ENCODE measurements around the gene IRF4.

The IRF4 gene

DNA sequence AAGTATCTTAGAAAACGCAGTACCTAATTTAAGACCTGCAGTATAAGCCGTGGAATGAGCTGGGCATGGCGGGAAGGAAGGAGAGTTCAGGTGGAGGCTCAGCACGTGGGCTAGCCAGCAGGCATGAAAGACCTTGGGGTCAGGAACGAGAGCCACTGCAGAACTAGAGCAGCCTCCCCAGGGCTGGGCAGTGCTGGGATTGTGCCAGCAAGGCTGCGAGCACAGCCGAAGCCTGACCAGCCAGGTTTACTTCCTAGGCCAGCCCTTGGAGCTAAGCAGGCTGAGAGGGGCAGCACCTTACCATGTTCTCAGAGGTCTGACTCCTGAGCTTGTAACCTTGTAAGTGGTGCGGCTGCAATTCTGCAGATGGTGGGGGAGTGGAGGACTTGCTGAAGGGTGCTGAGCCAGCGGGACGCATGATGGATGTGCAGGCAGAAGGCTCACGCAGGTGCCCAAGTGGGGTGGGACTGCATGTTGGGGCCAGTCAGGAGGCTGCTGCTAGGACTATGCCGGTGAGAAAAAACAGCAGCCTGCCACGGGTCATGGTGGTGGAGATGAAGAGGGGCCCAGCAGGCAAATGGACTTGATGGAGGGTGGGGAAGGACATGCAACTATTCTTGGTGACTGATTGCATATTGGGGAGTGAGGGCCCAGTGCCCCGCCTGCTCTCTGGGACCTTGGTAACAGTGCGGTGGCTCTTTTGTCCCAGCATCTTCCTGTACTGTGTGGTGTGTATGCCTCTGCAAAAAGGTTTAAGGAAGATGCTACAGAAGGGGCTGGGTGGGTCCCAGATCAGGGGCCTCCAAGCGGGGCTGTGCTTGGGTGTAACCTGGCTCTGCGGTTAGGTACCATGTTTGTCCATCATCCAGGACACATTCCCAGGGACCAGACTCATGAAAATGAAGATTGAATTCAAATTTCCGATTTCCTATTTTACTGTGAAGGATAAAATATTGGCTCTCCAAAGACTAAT is 37.6 kb upstream of the IRF4 start:
- no peak for DNase-seq (ENCODE audit: low read depth in 4 of 4, low spot score in 1 of 4)

DNA sequence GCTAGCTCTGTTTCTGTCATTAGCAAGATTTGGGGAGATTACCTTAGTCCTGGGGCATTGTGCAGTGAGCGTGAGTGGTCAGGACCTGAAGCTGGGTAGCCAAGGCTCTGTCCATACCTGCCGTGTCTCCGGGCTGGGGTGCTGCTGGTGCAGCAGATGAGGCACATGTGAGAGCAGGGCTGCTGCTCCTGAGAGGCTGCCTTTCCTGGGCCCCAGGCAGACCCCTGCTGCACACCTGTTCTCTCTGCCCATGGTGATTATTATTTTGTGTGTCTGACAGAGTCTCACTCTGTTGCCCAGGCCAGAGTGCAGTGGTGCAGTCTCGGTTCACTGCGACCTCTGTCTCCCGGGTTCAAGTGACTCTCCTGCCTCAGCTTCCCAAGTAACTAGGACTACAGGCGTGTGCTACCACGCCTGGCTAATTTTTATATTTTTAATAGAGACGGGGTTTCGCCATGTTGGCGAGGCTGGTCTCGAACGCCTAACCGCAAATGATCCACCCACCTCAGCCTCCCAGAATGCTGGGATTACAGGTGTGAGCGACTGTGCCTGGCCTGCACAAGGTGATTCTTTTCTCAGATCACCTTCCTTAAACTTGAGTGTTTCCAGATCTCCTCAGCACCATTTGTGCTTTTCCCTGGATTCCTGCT is 36.8 kb upstream of the IRF4 start:
- DNase-seq (ENCODE audit: low read depth in 4 of 4, low spot score in 1 of 4): no peak

GRCh38 chr6:355373-356208 is 36.0 kb upstream of the IRF4 start:
- DNase-seq (ENCODE audit: low read depth in 4 of 4, low spot score in 1 of 4): no peak

GRCh38 chr6:356828-357251 is 34.7 kb upstream of the IRF4 start:
- no peak for DNase-seq (ENCODE audit: low read depth in 4 of 4, low spot score in 1 of 4)

DNA sequence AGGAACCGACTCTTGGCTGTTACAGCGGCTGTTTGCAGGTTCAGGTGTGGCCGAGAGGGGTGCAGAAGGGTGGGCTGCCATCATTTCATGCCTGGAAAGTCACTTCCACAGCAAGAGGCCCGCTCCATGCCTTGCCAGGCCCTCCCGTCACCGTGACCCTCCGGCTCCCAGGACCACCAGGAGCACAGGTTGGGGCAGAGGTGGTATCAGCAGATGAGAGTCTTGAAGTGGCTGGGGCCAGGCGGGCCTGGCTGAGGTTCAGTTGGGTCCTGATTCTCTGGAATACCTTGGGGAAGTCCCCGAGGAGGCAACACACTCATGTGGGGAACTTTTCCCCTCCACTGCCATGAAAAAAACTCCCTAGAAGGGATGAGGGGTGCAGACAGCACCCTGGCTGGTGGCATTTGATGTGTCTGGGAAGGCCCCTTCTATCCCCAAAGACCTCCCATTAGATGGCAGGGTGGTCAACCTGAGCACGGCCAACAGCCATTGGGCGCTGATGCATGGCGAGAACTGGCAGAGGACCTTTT is 34.2 kb upstream of the IRF4 start:
- no peak for DNase-seq (ENCODE audit: low read depth in 4 of 4, low spot score in 1 of 4)

- DNase-seq (ENCODE audit: low read depth in 4 of 4, low spot score in 1 of 4): no peak
These were observed 33.7 kb upstream of the IRF4 start for GRCh38 chr6:357791-358341.

DNA sequence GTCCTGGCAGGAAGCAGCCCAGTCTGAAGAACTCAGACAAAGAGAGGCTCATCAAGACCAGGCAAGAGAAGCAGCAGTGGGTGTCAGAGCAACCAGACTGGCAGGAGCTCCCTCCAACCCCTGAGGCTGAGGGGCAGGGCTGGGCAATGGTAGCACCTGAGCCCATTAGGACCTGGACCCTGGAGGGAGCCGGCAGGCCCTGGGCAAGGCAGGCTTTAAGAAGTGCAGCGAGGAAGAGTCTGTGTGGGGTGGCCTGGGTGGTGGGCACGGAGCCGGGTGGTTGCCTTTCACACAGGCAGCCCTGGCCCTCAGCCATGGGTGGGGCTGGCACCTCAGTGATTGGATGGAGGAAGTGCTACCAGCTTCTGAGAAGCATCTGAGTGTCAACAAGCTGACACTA is 33.1 kb upstream of the IRF4 start:
- DNase-seq (ENCODE audit: low read depth in 4 of 4, low spot score in 1 of 4): no peak

- DNase-seq (ENCODE audit: low read depth in 4 of 4, low spot score in 1 of 4): no peak
These were observed 32.7 kb upstream of the IRF4 start for GRCh38 chr6:358847-359246.

- DNase-seq (ENCODE audit: low read depth in 4 of 4, low spot score in 1 of 4): no peak
These were observed 32.1 kb upstream of the IRF4 start for GRCh38 chr6:359261-360035.

DNA sequence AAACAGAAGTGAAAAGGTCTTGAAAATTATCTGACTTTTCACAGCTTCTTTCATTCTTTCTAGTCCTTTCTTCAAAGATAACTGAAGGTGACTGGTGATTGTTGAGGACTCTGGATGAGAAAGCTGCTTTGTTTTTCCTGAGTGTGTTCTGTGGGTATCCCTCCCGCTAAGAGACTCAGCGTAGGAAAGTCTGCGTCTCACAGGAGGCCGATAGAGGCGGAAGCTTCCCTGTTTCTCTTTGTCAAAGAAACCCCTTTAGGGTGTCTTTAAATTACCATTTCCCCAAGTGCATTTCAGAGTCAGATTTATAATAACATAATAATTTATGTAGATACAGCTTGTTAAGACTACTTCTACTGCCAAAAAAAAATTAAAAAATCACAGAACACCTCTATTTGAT is 31.2 kb upstream of the IRF4 start:
- DNase-seq (ENCODE audit: low read depth in 4 of 4, low spot score in 1 of 4): no peak

GRCh38 chr6:360764-361373 is 30.7 kb upstream of the IRF4 start:
- DNase-seq (ENCODE audit: low read depth in 4 of 4, low spot score in 1 of 4): no peak

DNA sequence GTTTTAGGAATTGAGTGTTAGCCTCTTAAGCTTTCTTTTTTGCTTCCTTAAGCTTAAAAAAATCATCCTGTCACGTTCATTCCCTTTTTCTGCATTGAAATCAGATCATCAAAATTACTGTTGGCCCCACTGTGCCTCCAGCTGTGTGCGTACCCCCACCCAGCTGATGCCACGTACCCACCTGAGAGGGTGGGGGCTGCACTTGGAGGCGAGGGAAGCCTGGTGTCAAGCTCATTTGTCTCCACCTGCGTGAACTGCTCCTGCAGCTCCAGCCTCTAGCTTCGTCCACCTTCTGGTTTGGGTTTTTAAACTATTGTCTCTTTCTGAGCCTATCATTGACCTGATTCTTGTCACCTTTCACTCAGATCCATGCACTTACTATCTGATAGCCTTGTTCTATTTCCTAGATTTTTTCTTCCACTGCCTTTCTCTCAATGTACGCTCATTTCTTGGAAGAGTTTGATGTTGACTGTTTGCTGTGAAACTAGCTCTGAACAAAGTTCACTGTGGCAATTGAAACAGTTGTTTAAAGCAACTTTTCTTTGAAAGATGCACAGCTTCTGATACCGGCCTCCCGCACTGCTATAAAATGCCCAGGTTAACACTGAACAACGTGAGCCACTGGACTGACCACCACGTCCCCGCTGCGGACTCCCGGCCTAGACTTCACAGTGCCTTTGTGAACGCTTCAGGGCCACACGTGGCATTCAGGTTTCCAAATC is 30.0 kb upstream of the IRF4 start:
- no peak for DNase-seq (ENCODE audit: low read depth in 4 of 4, low spot score in 1 of 4)

- DNase-seq (ENCODE audit: low read depth in 4 of 4, low spot score in 1 of 4): no peak
These were observed 29.2 kb upstream of the IRF4 start for GRCh38 chr6:362231-362923.

GRCh38 chr6:362924-363249 is 28.7 kb upstream of the IRF4 start:
- no peak for DNase-seq (ENCODE audit: low read depth in 4 of 4, low spot score in 1 of 4)

DNA sequence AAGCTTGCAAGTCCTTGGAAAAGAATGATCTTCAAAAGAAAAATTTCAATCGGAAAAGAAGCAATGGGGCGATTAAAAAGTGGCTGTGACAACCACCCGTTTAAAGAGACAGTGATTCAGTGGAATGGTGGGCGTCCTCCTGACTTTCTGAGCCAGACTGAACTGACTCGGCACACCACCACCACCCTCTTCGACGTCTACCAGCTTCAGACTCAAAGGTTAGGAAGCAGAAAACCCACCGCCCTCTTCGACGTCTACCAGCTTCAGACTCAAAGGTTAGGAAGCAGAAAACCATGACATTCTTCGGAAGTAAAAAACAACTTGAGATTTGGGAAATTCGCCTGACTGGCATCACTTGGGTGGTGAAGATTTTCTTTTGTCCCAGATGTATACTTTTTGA is 28.3 kb upstream of the IRF4 start:
- no peak for DNase-seq (ENCODE audit: low read depth in 4 of 4, low spot score in 1 of 4)

- DNase-seq (ENCODE audit: low read depth in 4 of 4, low spot score in 1 of 4): no peak
These were observed 27.6 kb upstream of the IRF4 start for GRCh38 chr6:363909-364308.

GRCh38 chr6:364609-365540 is 26.7 kb upstream of the IRF4 start:
- no peak for DNase-seq (ENCODE audit: low read depth in 4 of 4, low spot score in 1 of 4)

DNA sequence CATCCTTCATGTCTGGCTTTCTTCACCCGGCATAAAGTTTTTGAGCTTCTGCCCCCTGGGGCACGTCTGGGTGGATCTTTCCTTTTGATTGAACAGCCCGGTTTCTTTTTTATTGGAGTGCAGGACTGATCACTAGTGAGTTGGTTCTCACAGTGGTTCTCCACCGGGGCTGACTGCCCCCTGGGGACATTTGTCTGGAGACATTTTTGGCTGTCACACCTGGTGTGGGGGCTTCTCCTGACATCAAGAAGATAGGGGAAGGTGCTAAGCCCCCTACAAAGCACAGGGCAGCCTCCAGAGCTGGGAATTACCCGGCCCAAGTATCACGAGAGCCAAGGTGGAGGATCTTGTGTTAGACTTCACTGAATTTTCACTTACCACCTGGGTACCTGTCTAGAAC is 25.7 kb upstream of the IRF4 start:
- DNase-seq (ENCODE audit: low read depth in 4 of 4, low spot score in 1 of 4): no peak

Measured in stimulated activated CD4-positive, alpha-beta T cell treated with anti-CD3 and anti-CD28 coated beads, Interleukin-1b, Interleukin-23, amount 100 ng/mL, for 24 hours (primary cell).